ENCODE measurements around the gene C14orf132.

C14orf132 gene

DNA sequence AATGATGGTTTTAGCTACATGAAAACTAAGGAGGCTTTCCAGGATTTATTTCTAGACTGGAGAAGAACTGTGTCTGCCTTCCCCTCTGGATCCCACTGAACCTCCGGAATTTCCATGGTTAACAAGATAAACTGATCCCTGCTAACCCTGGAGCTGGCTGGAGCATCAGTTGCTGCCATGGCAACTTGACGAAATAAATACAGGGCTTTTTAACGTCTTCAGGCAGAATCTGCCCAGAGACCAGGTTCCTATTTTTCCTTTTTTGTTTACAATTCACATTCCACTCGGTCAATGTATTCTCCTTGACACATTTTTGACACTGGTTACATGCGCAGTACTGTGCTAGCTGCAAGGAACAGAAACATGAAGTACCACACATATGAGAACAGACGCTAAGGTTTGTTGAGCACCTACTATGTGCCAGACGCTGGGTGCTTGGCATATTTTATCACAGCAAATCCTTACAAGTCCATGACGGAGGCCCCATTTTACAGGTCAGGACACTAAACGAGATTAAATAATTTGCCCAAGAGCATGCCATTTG, 1.7 kb downstream of the C14orf132 start:
- DNase-seq, result no peak

DNA sequence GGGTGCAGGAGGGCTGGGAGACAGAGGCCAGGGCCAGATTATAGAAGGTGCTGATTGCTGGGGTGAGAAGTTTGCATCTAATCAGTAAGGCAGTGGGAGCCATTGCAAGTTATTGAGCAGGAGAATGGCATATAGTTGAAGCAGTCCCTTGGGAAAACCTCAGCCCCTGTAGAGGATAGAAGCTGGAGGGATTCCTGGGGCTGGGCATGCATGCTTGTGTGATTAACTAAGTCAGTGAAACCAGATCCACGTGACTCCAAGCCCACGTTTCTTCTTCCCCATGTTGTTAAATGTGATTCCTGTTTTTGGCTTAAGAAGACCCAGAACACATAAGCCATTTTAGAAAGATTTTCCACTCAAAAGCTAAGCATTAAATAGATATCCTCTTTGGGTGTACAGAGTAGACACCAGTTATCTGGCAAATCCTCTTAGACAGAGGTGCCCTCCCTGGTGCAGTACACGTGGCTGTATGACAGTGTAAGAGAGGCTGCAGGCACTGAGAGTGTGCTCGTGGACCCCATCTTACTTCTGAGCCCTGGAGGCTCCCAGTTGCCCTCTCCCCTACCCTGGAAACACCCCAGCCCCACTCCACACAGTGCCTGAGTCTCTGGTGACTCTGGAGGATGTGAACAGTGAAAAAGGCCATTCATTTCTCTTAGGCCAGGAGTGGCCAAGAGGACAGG, 3.2 kb downstream of the C14orf132 start:
- DNase-seq, result no peak

- DNase-seq, result no peak
Observed at GRCh38 chr14:96046630-96047029, 7.5 kb downstream of the C14orf132 start.

- no peak for DNase-seq
Observed at GRCh38 chr14:96047101-96047500, 7.9 kb downstream of the C14orf132 start.

DNA sequence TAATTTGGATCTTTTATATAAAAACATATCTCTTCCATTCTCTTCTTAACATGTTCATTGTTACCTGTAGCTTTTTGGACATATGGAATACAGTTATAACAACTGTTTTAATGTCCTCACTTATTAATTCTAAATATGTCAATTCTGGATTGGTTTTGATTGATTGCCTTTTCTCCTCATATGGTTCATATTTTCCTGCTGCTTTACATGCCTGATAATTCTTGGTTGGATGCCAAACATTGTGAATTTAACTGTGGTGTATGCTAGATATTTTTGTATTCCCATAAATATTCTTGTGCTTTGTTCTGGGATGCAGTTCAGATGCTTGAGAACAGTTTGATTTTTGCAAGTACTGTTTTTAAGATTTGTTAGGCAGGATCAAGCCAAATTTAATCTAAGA, 10.8 kb downstream of the C14orf132 start:
- DNase-seq, result no peak

GRCh38 chr14:96050482-96050881, 11.3 kb downstream of the C14orf132 start:
- DNase-seq, result no peak

GRCh38 chr14:96051231-96051630, 12.1 kb downstream of the C14orf132 start:
- DNase-seq, result no peak

DNA sequence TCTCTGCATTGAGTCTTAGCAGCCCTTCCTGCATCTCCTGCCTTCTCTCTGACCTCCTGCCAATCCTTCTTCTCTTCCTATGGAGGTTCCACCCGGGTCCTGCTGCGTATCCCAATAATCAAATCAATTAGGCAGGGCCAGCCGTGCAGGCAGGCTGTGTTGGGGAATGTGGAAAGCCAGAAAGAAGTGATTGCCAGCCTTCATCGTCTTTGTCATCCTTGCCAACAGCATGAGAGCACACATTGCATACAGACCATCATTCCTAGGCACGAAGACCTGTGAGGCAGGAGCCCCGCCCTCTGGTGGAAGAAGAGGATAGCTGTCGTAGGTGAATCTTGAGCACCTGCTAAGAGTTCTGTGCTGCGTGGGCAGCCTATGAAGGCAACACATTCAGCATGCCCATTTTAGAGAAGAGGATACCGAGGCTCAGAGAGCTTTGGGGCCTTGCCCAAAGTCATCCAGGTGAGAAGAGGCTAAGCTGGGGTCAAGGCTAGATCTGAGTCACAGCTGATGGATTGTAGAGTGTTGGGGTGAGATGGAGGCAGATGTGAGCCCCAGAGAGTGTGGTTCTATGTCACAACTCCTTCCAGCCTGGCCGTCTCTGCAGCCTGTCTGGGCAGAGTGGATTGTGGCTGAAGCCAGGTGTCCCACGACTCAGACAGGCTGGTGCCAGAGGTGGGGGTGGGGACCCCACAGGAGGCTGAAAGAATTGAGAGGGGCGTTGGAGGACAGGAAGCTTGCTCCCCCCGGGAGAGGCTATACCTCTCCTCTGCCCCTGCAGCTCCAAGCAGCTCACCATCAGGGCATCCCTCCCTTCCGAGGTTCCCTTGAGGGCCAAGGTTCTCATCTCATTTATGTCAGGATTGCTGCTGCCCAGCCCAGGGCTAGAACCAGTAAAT, 12.7 kb downstream of the C14orf132 start:
- no peak for DNase-seq

- DNase-seq, result no peak
Observed at GRCh38 chr14:96052541-96053247, 13.5 kb downstream of the C14orf132 start.

- no peak for DNase-seq
Observed at GRCh38 chr14:96053248-96053599, 14.1 kb downstream of the C14orf132 start.

- no peak for DNase-seq
Observed at GRCh38 chr14:96053600-96054381, 14.6 kb downstream of the C14orf132 start.

DNA sequence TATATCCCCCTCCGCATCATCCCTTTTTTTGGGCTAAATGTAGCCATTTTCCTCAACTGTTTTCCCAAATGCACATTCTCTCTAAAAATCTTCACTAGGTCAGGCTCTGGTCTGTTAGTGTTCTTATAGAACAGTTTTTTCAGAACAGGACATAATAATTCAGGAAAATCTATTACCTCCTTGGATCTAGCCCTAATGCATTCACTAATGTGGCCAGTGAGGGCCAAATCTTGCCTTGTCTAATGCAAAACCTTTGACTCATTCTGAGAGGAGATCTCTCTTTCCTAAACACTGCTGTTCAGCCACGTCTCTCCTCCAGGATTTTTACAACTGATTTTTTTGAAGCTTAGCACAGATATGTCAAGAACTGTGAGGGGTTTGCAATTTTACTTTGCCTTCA, 15.5 kb downstream of the C14orf132 start:
- no peak for DNase-seq

DNA sequence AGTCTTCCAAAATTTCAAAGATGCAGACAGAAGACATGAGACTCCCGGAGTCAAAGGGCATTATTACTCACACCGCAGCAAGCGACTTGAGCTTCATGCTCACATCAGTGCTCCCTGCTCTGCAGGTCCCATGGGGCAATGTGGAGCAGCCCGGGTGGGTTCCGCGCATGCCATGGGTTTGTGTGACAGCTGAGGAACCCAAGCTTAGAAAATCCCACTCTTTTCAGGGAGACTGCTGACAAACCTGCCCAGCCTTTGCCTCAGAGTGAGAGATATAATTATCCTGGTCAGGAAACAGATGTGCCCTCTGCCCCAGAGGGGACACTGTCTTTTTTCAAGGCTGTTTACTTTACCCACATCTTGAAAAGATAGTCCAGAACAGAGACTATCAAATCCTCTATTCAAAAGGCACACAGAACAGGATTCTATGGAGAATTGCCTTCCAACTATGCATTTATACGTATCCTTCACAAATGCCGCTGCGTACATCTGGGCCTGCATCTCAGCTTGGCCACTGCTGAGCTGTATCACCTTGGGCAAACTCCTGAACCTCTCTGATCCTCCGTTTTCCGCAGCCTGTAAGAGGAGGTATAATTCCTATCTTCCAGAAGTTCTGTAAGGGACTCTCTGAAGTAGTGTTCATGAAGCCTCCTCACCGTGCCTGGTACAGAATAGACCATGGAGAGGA, 16.0 kb downstream of the C14orf132 start:
- DNase-seq, result no peak

DNA sequence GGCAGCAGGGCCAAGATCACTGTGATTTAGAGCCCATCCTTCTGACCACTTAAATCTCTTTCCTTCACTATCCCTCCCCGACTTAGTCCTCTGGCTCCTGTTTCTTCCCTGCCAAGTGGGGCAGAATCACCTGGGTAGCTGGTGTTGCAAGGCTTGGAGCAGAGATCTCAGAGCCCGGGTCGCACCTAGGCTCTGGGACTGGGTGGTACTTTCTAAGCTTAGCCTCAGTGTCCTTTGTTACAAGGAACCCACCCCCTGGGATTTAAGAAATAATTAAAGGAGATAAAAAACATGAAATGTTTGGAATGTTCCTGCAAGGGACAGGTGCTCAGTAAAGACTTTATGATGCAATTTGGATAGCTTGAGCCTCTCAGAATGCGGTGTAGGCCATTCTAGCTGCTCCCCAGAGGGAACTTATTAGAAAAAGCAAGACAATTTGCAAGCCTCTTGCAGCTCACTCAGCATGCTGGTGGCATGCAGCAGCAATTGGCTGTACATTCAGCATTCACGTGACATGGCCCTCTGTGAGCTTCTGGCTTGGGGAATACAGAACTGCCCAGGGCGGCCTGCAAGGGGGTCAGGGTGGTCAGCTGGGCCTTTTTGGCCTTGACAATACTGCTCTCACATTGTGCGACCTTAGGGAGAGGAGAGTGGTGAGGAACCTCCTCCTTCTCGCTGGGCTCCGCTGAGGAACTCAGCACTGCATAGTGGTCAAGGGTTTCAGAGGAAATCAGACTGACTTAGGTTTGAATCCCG, 16.8 kb downstream of the C14orf132 start:
- no peak for DNase-seq

DNA sequence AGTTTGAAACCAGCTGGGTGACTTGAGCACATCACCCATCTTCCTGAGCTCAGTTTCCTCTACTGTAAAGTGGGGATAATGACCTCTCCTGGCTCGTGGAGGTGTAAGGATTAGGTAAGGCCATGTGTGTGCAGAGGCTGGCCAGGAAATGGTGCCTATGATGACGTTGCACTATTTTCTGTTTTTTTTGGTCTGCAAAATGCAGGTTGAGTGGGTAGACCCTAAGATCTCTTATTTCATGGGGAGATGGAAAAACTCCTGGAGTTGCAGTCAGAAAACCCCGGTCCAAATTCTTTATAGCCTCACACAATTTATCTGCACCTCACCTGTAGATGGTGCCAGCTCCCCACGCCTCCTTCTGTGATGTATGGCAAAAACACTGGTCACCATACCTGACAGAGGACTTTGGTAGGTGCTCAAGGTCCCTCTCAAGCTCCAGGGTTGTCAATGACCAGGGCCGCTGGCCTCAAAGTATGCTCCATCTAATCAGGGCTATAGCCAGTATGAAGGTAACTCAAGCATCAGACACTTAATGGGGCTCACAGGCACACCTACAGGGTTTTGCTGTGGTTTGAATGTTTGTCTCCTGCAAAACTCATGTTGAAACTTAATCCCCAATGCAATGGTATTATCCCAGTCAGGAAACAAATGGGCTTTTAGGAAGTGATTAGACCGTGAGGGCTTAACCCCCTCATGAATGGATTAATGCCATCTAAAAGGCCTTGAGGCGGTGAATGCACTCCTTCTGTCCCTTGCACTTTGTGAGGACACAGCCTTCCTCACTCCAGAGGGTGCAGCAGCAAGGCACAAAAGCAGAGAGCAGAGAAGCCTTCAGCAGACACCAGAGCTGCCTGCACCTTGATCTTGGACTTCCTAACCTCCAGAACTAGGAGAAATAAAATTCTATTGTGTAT, 17.6 kb downstream of the C14orf132 start:
- DNase-seq, result no peak

DNA sequence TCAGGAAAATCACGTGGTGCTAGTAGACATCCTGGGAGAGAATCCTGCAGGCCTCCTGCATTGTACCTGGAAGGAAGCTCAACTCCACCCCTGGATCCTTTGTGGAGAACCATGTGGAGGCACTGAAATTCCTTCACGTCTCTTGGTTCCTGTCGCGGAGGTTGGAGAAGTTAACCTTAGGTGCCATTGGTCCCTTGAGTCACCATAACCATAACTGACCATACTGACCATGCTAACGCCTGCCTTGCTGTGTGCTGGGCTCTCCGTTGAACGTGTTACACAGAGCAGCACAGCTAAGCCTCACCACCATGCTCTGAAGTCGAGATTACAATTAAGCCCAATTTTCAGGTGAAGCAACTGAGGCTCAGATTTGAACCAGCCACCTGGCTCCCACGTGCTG, 18.6 kb downstream of the C14orf132 start:
- no peak for DNase-seq

- DNase-seq, result no peak
Observed at GRCh38 chr14:96058576-96059200, 19.5 kb downstream of the C14orf132 start.

- no peak for DNase-seq
Observed at GRCh38 chr14:96059519-96060135, 20.5 kb downstream of the C14orf132 start.

Measured in activated effector memory CD4-positive, alpha-beta T cell treated with anti-CD3 and anti-CD28 coated beads, Interleukin-2, amount 50 U/mL, for 16 hours (primary cell).